Hepatocyte (in vitro differentiated cells): ENCODE measurements around the gene NTPCR. TPM values are rescaled to one million over a fixed set of nuclear protein-coding genes. Genes with fewer than 3 reads are reported as not detected.

Source experiments
- DNase-seq: peaks from one replicate; pipeline ENCODE4 v3.0.0-alpha.2; 2016; ENCODE audit warnings: low spot score
- H2AFZ ChIP-seq: fragments of 200-600 bp; sonication (generic); 2 replicates; pipeline ENCODE4 v1.6.0; 2016; ENCODE audit warnings: antibody characterized with exemption, mild to moderate bottlenecking
- H3K27ac ChIP-seq: fragments of 200-600 bp; sonication (generic); 2 replicates; pipeline ENCODE4 v1.5.1; 2016; ENCODE audit warnings: mild to moderate bottlenecking
- H3K27me3 ChIP-seq: fragments of 200-600 bp; sonication (generic); 2 replicates; pipeline ENCODE4 v1.6.1; 2016
- H3K36me3 ChIP-seq: fragments of 200-600 bp; sonication (generic); replicated peaks from 2 replicates; pipeline ENCODE4 v1.5.1; 2016; ENCODE audit warnings: low read depth; ENCODE audit not compliant: insufficient read depth
- H3K4me1 ChIP-seq: fragments of 200-600 bp; sonication (generic); 2 replicates; pipeline ENCODE4 v1.5.1; 2016; ENCODE audit warnings: mild to moderate bottlenecking, moderate library complexity; ENCODE audit not compliant: insufficient read depth
- H3K4me2 ChIP-seq: fragments of 200-600 bp; sonication (generic); 2 replicates; pipeline ENCODE4 v1.6.0; 2016
- H3K4me3 ChIP-seq: fragments of 200-600 bp; sonication (generic); 2 replicates; pipeline ENCODE4 v1.5.1; 2016; ENCODE audit warnings: mild to moderate bottlenecking
- H3K79me2 ChIP-seq: fragments of 200-600 bp; sonication (generic); 2 replicates; pipeline ENCODE4 v1.6.0; 2017; ENCODE audit warnings: mild to moderate bottlenecking
- H3K9me2 ChIP-seq: fragments of 200-600 bp; sonication (generic); replicated peaks from 2 replicates; pipeline ENCODE4 v1.6.0; 2017; ENCODE audit warnings: mild to moderate bottlenecking; ENCODE audit not compliant: insufficient read depth
- H3K9me3 ChIP-seq: fragments of 200-600 bp; sonication (generic); 2 replicates; pipeline ENCODE4 v1.5.1; 2016; ENCODE audit warnings: low read depth, mild to moderate bottlenecking
- H4K20me1 ChIP-seq: fragments of 200-600 bp; sonication (generic); 2 replicates; pipeline ENCODE4 v1.6.0; 2016; ENCODE audit warnings: mild to moderate bottlenecking; ENCODE audit not compliant: insufficient read depth, poor library complexity, severe bottlenecking
- EZH2 ChIP-seq: fragments of 200-600 bp; sonication (generic); IDR thresholded peaks from 2 replicates; pipeline ENCODE4 v1.6.1; 2016; ENCODE audit warnings: antibody characterized with exemption, mild to moderate bottlenecking, borderline replicate concordance
- EZH2phosphoT487 ChIP-seq: fragments of 200-600 bp; sonication (generic); IDR thresholded peaks from one replicate; pipeline ENCODE4 v1.6.1; 2018; ENCODE audit warnings: antibody characterized with exemption, mild to moderate bottlenecking, low read depth, moderate library complexity; ENCODE audit not compliant: unreplicated experiment, severe bottlenecking
- WGBS: methylation state at CpG from one replicate; pipeline ENCODE4 v1.1.6; 2016; ENCODE audit warnings: low lambda C conversion rate; ENCODE audit errors: missing lambda C conversion rate; 5-methylcytosine and 5-hydroxymethylcytosine counted together
- polyA plus RNA-seq: library from polyadenylated mRNA; unstranded; fragments of >200 nt; fragmentation: Nextera tagmentation; extraction: Ambion mirVana; gene quantifications from 2 replicates; pipeline ENCODE4 v1.2.1, GENCODE V29; 2016
- total RNA-seq: library from RNA; depleted of rRNA; stranded (reverse); fragments of >200 nt; gene quantifications from 2 replicates; pipeline ENCODE4 v1.2.3, GENCODE V29; 2014
- TF ChIP-seq, protein P1 (sequence below): fragments of 200-600 bp; sonication (generic); IDR thresholded peaks from 2 replicates; pipeline ENCODE4 v1.5.1; 2016; ENCODE audit warnings: antibody characterized with exemption, mild to moderate bottlenecking; ENCODE audit not compliant: poor library complexity

NTPCR gene
- total and polyA plus RNA-seq, 2 experiments from 2014 or later = 32.1 to 52.9 TPM

DNA sequence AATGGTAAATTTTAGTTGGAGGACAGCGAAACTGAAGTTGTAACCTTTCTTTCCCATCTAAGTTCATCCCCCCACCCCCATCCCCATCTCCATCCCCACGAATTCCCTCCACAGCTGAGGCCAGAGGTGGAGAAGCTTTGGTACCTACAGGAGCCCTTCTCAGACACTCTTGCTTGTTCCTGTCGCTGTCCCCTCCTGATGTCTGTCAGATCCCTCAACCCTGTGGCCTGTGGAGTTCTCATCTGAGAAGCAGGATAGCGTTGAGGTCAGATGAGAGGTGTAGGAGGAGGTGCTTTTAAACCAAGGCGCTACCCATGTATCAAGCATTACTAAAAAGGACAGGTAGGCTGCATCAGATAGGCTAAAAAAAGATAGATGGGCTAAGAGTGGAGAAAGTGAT is 769 bp downstream of the NTPCR start:
- Histone ChIP-seq H3K9me3 (no peaks in the 10 kb centered on the region), H3K79me2 (peaks cover 50% of the 10 kb centered on the region), H3K4me2 (peak overlapping the region; percentile 89), H3K4me3 (peak overlapping the region; percentile 45), H3K27ac (peak overlapping the region; percentile 84), H3K36me3 (no peaks in the 10 kb centered on the region), H2AFZ (peak overlapping the region; percentile 98), H3K9me2 (no peaks in the 10 kb centered on the region), H4K20me1 (no peaks in the 10 kb centered on the region), H3K27me3 (no peaks in the 10 kb centered on the region), H3K4me1 (peaks cover 10% of the 10 kb centered on the region)
- TF ChIP-seq EZH2 (no peak), EZH2phosphoT487 (no peak)
- TF ChIP-seq, protein P1, sequence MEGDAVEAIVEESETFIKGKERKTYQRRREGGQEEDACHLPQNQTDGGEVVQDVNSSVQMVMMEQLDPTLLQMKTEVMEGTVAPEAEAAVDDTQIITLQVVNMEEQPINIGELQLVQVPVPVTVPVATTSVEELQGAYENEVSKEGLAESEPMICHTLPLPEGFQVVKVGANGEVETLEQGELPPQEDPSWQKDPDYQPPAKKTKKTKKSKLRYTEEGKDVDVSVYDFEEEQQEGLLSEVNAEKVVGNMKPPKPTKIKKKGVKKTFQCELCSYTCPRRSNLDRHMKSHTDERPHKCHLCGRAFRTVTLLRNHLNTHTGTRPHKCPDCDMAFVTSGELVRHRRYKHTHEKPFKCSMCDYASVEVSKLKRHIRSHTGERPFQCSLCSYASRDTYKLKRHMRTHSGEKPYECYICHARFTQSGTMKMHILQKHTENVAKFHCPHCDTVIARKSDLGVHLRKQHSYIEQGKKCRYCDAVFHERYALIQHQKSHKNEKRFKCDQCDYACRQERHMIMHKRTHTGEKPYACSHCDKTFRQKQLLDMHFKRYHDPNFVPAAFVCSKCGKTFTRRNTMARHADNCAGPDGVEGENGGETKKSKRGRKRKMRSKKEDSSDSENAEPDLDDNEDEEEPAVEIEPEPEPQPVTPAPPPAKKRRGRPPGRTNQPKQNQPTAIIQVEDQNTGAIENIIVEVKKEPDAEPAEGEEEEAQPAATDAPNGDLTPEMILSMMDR = no peak
- DNase-seq = peak; percentile 45
- 10% methylated on average over 5 of the region's 5 CpGs for WGBS

DNA sequence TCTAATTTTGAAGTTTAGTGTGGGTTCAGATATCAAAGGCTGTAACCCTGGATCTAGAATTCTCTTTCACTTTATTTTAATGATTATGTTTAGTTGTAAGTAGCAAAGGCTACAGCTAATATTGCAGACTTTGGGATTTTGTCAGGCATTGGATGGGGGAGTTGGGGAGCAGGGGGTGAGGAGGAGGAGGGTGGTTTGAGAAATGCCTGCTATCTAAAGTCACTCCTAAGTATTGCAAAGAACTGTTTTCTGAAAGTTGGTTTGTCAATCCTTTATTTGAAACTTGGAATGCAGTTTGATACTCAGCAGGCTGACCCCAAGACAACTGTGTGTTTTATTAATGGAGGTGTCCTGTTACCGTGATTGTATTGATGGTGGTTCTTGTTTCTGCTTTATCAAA is 1.2 kb downstream of the NTPCR start:
- peak overlapping the region; percentile 89 for H3K4me2 ChIP-seq
- no peaks in the 10 kb centered on the region for H3K27me3 ChIP-seq
- no peak for TF ChIP-seq EZH2phosphoT487
- TF ChIP-seq, protein P1 = no peak
- TF ChIP-seq EZH2 = no peak
- no peaks in the 10 kb centered on the region for H4K20me1 ChIP-seq
- H3K9me3 ChIP-seq = no peaks in the 10 kb centered on the region
- no peaks in the 10 kb centered on the region for H3K9me2 ChIP-seq
- no peak for DNase-seq
- peaks cover 10% of the 10 kb centered on the region for H3K4me1 ChIP-seq
- no peaks in the 10 kb centered on the region for H3K36me3 ChIP-seq
- peaks cover 53% of the 10 kb centered on the region for H3K79me2 ChIP-seq
- H3K27ac ChIP-seq = no peak overlapping the region
- 46% methylated on average over 1 of the region's 1 CpG for WGBS
- H2AFZ ChIP-seq = no peak overlapping the region
- H3K4me3 ChIP-seq = peak overlapping the region; percentile 45

DNA sequence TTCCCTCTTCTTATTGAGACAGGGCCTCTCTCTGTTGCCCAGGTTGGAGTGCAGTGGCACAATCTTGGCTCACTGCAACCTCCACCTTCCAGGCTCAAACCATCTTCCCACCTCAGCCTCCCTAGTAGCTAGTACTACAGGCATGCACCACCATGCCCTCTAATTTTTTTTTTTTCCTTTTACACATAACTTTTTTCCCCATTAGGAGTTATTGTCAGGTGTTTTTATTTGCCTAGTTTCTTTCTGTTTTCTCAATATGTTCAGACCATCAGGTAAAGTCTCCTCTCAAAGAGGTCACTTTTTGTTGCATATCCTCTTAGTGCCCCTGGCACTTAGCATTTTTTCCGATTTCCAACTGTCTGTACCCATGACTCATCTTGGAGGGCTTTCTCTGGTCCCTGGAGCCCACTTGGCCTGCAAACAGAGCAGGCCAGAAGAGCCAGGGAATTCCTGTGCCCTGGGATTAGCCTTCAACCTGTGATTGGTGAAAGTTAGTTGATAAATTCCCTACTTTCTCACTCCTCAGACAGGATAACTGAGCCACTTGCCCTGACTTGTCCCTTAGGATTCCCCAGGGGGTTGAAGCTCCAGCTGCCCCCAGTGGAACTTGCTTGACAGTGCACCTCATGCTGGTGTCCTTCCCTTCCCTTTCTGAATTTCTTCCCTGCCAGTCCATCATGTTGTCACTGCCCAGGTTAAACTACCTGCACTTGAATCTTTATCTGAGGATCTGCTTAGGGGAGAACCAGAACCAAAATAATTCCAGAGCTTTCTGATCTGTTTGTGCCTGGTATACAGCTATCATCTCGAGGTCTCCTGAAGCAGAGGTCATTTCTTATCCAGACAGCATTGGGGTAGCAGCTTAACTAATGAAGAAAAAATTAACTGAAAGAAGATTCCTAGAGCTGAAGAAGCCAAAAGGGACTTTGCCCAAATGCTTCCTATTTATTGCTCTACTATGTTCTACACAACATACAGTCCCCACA is 2.4 kb downstream of the NTPCR start:
- Histone ChIP-seq H3K4me1 (peaks cover 10% of the 10 kb centered on the region), H3K27me3 (no peaks in the 10 kb centered on the region), H3K9me2 (no peaks in the 10 kb centered on the region), H3K4me2 (peak overlapping the region; percentile 46), H4K20me1 (no peaks in the 10 kb centered on the region), H3K79me2 (peaks cover 60% of the 10 kb centered on the region), H3K27ac (peak overlapping the region; percentile 39), H2AFZ (no peak overlapping the region), H3K36me3 (no peaks in the 10 kb centered on the region), H3K9me3 (no peaks in the 10 kb centered on the region), H3K4me3 (no peak overlapping the region)
- TF ChIP-seq EZH2 = no peak
- TF ChIP-seq, protein P1 = peak; percentile 38
- TF ChIP-seq EZH2phosphoT487 = no peak
- 86% methylated on average over 2 of the region's 2 CpGs for WGBS
- peak; percentile 69 for DNase-seq
